ENCODE measurements around the gene MCC.

MCC gene

GRCh38 chr5:113450462-113450861 is 37.8 kb downstream of the MCC start:
- Histone ChIP-seq H3K27me3 (ENCODE audit: insufficient read depth, low read length) (no peaks in the 10 kb centered on the region), H3K9ac (ENCODE audit: low read depth, low read length) (no peak overlapping the region), H3K27ac (ENCODE audit: low read length) (no peak overlapping the region), H3K36me3 (ENCODE audit: insufficient read depth, low read depth, low read length) (no peaks in the 10 kb centered on the region), H3K9me3 (ENCODE audit: insufficient read depth, low read depth, low read length) (peaks cover 5% of the 10 kb centered on the region; the same call in 1 of the 2 replicates), H3K4me3 (ENCODE audit: low read length) (no peak overlapping the region), H3K4me1 (ENCODE audit: insufficient read depth, low read length) (no peaks in the 10 kb centered on the region)

- H3K27me3 ChIP-seq (ENCODE audit: insufficient read depth, low read length) = no peaks in the 10 kb centered on the region
- peaks cover 10% of the 10 kb centered on the region; the same call in 1 of the 2 replicates for H3K9me3 ChIP-seq (ENCODE audit: insufficient read depth, low read depth, low read length)
- no peak overlapping the region for H3K27ac ChIP-seq (ENCODE audit: low read length)
- no peak overlapping the region for H3K4me3 ChIP-seq (ENCODE audit: low read length)
- H3K36me3 ChIP-seq (ENCODE audit: insufficient read depth, low read depth, low read length) = no peaks in the 10 kb centered on the region
- no peaks in the 10 kb centered on the region for H3K4me1 ChIP-seq (ENCODE audit: insufficient read depth, low read length)
- H3K9ac ChIP-seq (ENCODE audit: low read depth, low read length) = no peak overlapping the region
Observed at GRCh38 chr5:113448252-113448651, 40.0 kb downstream of the MCC start.

- Histone ChIP-seq H3K27me3 (ENCODE audit: insufficient read depth, low read length) (no peaks in the 10 kb centered on the region), H3K9ac (ENCODE audit: low read depth, low read length) (no peak overlapping the region), H3K4me1 (ENCODE audit: insufficient read depth, low read length) (no peaks in the 10 kb centered on the region), H3K9me3 (ENCODE audit: insufficient read depth, low read depth, low read length) (peaks cover 10% of the 10 kb centered on the region; the same call in 1 of the 2 replicates), H3K27ac (ENCODE audit: low read length) (no peak overlapping the region), H3K36me3 (ENCODE audit: insufficient read depth, low read depth, low read length) (no peaks in the 10 kb centered on the region), H3K4me3 (ENCODE audit: low read length) (no peak overlapping the region)
Observed at GRCh38 chr5:113447498-113448050, 40.7 kb downstream of the MCC start.

- Histone ChIP-seq H3K36me3 (ENCODE audit: insufficient read depth, low read depth, low read length) (no peaks in the 10 kb centered on the region), H3K9me3 (ENCODE audit: insufficient read depth, low read depth, low read length) (peaks cover 10% of the 10 kb centered on the region; the same call in 1 of the 2 replicates), H3K4me3 (ENCODE audit: low read length) (no peak overlapping the region), H3K9ac (ENCODE audit: low read depth, low read length) (no peak overlapping the region), H3K4me1 (ENCODE audit: insufficient read depth, low read length) (no peaks in the 10 kb centered on the region), H3K27me3 (ENCODE audit: insufficient read depth, low read length) (no peaks in the 10 kb centered on the region), H3K27ac (ENCODE audit: low read length) (no peak overlapping the region)
Observed at GRCh38 chr5:113446358-113446927, 41.8 kb downstream of the MCC start.

- Histone ChIP-seq H3K27ac (ENCODE audit: low read length) (no peak overlapping the region), H3K9ac (ENCODE audit: low read depth, low read length) (no peak overlapping the region), H3K36me3 (ENCODE audit: insufficient read depth, low read depth, low read length) (no peaks in the 10 kb centered on the region), H3K9me3 (ENCODE audit: insufficient read depth, low read depth, low read length) (no peaks in the 10 kb centered on the region), H3K27me3 (ENCODE audit: insufficient read depth, low read length) (no peaks in the 10 kb centered on the region), H3K4me3 (ENCODE audit: low read length) (no peak overlapping the region), H3K4me1 (ENCODE audit: insufficient read depth, low read length) (no peaks in the 10 kb centered on the region)
Observed at GRCh38 chr5:113437111-113437510, 51.1 kb downstream of the MCC start.

- Histone ChIP-seq H3K27me3 (ENCODE audit: insufficient read depth, low read length) (no peaks in the 10 kb centered on the region), H3K9me3 (ENCODE audit: insufficient read depth, low read depth, low read length) (no peaks in the 10 kb centered on the region), H3K4me3 (ENCODE audit: low read length) (no peak overlapping the region), H3K9ac (ENCODE audit: low read depth, low read length) (no peak overlapping the region), H3K27ac (ENCODE audit: low read length) (no peak overlapping the region), H3K36me3 (ENCODE audit: insufficient read depth, low read depth, low read length) (no peaks in the 10 kb centered on the region), H3K4me1 (ENCODE audit: insufficient read depth, low read length) (no peaks in the 10 kb centered on the region)
Observed at GRCh38 chr5:113435575-113435974, 52.7 kb downstream of the MCC start.

GRCh38 chr5:113434889-113435288 is 53.4 kb downstream of the MCC start, which contains the start of gene TSSK1B:
TSS of gene TSSK1B (minus strand) at chr5:113434989. CDS start at chr5:113434839, 150 bp downstream.
- Histone ChIP-seq H3K27ac (ENCODE audit: low read length) (no peak within 1 kb of the TSS), H3K4me1 (ENCODE audit: insufficient read depth, low read length) (no peaks in the 10 kb centered on the region), H3K9ac (ENCODE audit: low read depth, low read length) (no peak within 1 kb of the TSS), H3K4me3 (ENCODE audit: low read length) (no peak within 1 kb of the TSS), H3K36me3 (ENCODE audit: insufficient read depth, low read depth, low read length) (no peaks in the 10 kb centered on the region), H3K9me3 (ENCODE audit: insufficient read depth, low read depth, low read length) (no peaks in the 10 kb centered on the region), H3K27me3 (ENCODE audit: insufficient read depth, low read length) (no peaks in the 10 kb centered on the region)

- no peak overlapping the region for H3K9ac ChIP-seq (ENCODE audit: low read depth, low read length)
- no peaks in the 10 kb centered on the region for H3K9me3 ChIP-seq (ENCODE audit: insufficient read depth, low read depth, low read length)
- H3K36me3 ChIP-seq (ENCODE audit: insufficient read depth, low read depth, low read length) = no peaks in the 10 kb centered on the region
- no peaks in the 10 kb centered on the region for H3K4me1 ChIP-seq (ENCODE audit: insufficient read depth, low read length)
- H3K27ac ChIP-seq (ENCODE audit: low read length) = no peak overlapping the region
- H3K4me3 ChIP-seq (ENCODE audit: low read length) = no peak overlapping the region
- H3K27me3 ChIP-seq (ENCODE audit: insufficient read depth, low read length) = no peaks in the 10 kb centered on the region
Observed at GRCh38 chr5:113433862-113434612, 54.2 kb downstream of the MCC start.

- Histone ChIP-seq H3K9ac (ENCODE audit: low read depth, low read length) (no peak overlapping the region), H3K27me3 (ENCODE audit: insufficient read depth, low read length) (no peaks in the 10 kb centered on the region), H3K4me1 (ENCODE audit: insufficient read depth, low read length) (no peaks in the 10 kb centered on the region), H3K27ac (ENCODE audit: low read length) (no peak overlapping the region), H3K36me3 (ENCODE audit: insufficient read depth, low read depth, low read length) (no peaks in the 10 kb centered on the region), H3K9me3 (ENCODE audit: insufficient read depth, low read depth, low read length) (no peaks in the 10 kb centered on the region), H3K4me3 (ENCODE audit: low read length) (no peak overlapping the region)
Observed at GRCh38 chr5:113433071-113433470, 55.2 kb downstream of the MCC start.

- no peak overlapping the region for H3K27ac ChIP-seq (ENCODE audit: low read length)
- H3K4me1 ChIP-seq (ENCODE audit: insufficient read depth, low read length) = no peaks in the 10 kb centered on the region
Observed at GRCh38 chr5:113427871-113428574, 60.2 kb downstream of the MCC start.

GRCh38 chr5:113425909-113426308 is 62.3 kb downstream of the MCC start:
- H3K9ac ChIP-seq (ENCODE audit: low read depth, low read length) = no peak overlapping the region
- H3K36me3 ChIP-seq (ENCODE audit: insufficient read depth, low read depth, low read length) = no peaks in the 10 kb centered on the region
- H3K4me3 ChIP-seq (ENCODE audit: low read length) = no peak overlapping the region
- H3K4me1 ChIP-seq (ENCODE audit: insufficient read depth, low read length) = no peaks in the 10 kb centered on the region
- no peak overlapping the region for H3K27ac ChIP-seq (ENCODE audit: low read length)
- no peaks in the 10 kb centered on the region for H3K27me3 ChIP-seq (ENCODE audit: insufficient read depth, low read length)
- no peaks in the 10 kb centered on the region for H3K9me3 ChIP-seq (ENCODE audit: insufficient read depth, low read depth, low read length)

More at GRCh38 chr5:113427871-113428574, 60.2 kb downstream of the MCC start:
- Histone ChIP-seq H3K4me3 (ENCODE audit: low read length) (no peak overlapping the region), H3K36me3 (ENCODE audit: insufficient read depth, low read depth, low read length) (no peaks in the 10 kb centered on the region), H3K27me3 (ENCODE audit: insufficient read depth, low read length) (no peaks in the 10 kb centered on the region), H3K9me3 (ENCODE audit: insufficient read depth, low read depth, low read length) (no peaks in the 10 kb centered on the region), H3K9ac (ENCODE audit: low read depth, low read length) (no peak overlapping the region)
